PC-9 (cell line): ENCODE data around the gene TEX53.

Experiments
- EZH2 ChIP-seq: fragments of 200-600 bp; sonication (generic); IDR thresholded peaks from 2 replicates; pipeline ENCODE4 v1.8.0; 2017; ENCODE audit warnings: antibody characterized with exemption, low read depth
- TF ChIP-seq, protein P1 (sequence below): fragments of 200-600 bp; sonication (generic); conservative IDR thresholded peaks from 2 replicates; pipeline ENCODE4 v1.6.1; 2017; ENCODE audit warnings: mixed run types, antibody characterized with exemption, mild to moderate bottlenecking, moderate library complexity

DNA sequence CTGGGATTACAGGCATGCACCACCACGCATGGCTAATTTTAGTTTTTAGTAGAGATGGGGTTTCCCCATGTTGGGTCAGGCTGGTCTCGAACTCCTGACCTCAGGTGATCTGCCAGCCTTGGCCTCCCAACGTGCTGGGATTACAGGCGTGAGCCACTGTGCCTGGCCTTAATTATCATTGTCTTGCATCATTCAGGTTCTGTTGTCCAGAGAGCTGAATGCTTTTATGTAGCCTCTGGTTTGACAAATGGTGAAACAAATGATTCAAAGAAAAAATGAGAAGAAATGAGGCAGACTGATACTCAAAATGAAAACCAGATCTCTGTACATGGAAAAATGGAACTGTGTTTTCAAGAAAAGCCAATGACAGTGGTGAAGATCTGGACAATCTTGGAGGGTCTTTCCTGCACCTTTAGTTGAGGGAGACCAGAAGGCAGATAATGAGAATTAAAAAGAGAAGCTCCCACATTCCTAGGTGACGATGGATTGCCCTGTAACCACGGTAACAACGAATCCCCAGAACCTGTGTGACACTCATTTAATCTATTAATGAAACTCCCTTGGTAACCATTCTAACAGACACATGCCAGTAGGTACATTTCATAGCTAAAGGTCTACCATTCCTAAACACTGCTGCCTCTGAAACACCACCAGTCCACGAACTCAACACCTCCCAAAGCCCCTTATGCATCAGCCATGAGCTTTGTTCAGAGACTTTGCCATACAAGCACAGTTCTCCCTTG, 22.8 kb upstream of the TEX53 start:
- TF ChIP-seq, protein P1, sequence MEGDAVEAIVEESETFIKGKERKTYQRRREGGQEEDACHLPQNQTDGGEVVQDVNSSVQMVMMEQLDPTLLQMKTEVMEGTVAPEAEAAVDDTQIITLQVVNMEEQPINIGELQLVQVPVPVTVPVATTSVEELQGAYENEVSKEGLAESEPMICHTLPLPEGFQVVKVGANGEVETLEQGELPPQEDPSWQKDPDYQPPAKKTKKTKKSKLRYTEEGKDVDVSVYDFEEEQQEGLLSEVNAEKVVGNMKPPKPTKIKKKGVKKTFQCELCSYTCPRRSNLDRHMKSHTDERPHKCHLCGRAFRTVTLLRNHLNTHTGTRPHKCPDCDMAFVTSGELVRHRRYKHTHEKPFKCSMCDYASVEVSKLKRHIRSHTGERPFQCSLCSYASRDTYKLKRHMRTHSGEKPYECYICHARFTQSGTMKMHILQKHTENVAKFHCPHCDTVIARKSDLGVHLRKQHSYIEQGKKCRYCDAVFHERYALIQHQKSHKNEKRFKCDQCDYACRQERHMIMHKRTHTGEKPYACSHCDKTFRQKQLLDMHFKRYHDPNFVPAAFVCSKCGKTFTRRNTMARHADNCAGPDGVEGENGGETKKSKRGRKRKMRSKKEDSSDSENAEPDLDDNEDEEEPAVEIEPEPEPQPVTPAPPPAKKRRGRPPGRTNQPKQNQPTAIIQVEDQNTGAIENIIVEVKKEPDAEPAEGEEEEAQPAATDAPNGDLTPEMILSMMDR: no peak
- no peak for TF ChIP-seq EZH2
